WERI-Rb-1 (cell line): ENCODE data around the gene CFTR.

ENCODE experiments used
- DNase-seq: peaks from one replicate; pipeline ENCODE4 v3.0.0-alpha.2; 2020
- H3K27ac ChIP-seq: fragments of 250-450 bp; sonication (Bioruptor Pico); 2 replicates; pipeline ENCODE4 v1.5.1; 2020; ENCODE audit warnings: mild to moderate bottlenecking, moderate library complexity
- H3K27me3 ChIP-seq: fragments of 250-450 bp; sonication (Bioruptor Pico); 2 replicates; pipeline ENCODE4 v1.5.1; 2021; ENCODE audit warnings: mild to moderate bottlenecking, low read depth, moderate library complexity; ENCODE audit not compliant: insufficient read depth, severe bottlenecking
- H3K36me3 ChIP-seq: fragments of 250-450 bp; sonication (Bioruptor Pico); 2 replicates; pipeline ENCODE4 v1.5.1; 2020; ENCODE audit warnings: mild to moderate bottlenecking, moderate library complexity
- H3K4me3 ChIP-seq: 2 replicates; pipeline ENCODE4 v1.5.1; 2011; ENCODE audit warnings: low read depth, mild to moderate bottlenecking, control low read depth, low read length
- H3K9me3 ChIP-seq: fragments of 250-450 bp; sonication (Bioruptor Pico); 2 replicates; pipeline ENCODE4 v1.5.1; 2021; ENCODE audit warnings: mild to moderate bottlenecking, moderate library complexity; ENCODE audit not compliant: severe bottlenecking
- TF ChIP-seq, protein P1 (sequence below): IDR thresholded peaks from 2 replicates; pipeline ENCODE4 v1.5.1; 2011; ENCODE audit warnings: low read depth, mild to moderate bottlenecking, control low read depth, inconsistent platforms, low read length

Gene CFTR

DNA sequence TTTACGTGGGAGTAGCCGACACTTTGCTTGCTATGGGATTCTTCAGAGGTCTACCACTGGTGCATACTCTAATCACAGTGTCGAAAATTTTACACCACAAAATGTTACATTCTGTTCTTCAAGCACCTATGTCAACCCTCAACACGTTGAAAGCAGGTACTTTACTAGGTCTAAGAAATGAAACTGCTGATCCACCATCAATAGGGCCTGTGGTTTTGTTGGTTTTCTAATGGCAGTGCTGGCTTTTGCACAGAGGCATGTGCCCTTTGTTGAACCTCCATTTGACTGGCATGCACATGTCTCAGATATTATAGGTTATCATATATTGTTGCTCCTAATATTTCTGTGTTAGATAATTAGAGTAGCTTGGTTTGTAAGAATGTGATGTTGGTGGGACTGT lies 123.8 kb downstream of the CFTR start:
- peaks cover 15% of the 10 kb centered on the region for H3K27me3 ChIP-seq
- TF ChIP-seq, protein P1, sequence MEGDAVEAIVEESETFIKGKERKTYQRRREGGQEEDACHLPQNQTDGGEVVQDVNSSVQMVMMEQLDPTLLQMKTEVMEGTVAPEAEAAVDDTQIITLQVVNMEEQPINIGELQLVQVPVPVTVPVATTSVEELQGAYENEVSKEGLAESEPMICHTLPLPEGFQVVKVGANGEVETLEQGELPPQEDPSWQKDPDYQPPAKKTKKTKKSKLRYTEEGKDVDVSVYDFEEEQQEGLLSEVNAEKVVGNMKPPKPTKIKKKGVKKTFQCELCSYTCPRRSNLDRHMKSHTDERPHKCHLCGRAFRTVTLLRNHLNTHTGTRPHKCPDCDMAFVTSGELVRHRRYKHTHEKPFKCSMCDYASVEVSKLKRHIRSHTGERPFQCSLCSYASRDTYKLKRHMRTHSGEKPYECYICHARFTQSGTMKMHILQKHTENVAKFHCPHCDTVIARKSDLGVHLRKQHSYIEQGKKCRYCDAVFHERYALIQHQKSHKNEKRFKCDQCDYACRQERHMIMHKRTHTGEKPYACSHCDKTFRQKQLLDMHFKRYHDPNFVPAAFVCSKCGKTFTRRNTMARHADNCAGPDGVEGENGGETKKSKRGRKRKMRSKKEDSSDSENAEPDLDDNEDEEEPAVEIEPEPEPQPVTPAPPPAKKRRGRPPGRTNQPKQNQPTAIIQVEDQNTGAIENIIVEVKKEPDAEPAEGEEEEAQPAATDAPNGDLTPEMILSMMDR = no peak
- H3K4me3 ChIP-seq = no peak overlapping the region
- no peaks in the 10 kb centered on the region for H3K36me3 ChIP-seq
- no peak for DNase-seq
- no peaks in the 10 kb centered on the region for H3K9me3 ChIP-seq
- H3K27ac ChIP-seq = no peak overlapping the region

DNA sequence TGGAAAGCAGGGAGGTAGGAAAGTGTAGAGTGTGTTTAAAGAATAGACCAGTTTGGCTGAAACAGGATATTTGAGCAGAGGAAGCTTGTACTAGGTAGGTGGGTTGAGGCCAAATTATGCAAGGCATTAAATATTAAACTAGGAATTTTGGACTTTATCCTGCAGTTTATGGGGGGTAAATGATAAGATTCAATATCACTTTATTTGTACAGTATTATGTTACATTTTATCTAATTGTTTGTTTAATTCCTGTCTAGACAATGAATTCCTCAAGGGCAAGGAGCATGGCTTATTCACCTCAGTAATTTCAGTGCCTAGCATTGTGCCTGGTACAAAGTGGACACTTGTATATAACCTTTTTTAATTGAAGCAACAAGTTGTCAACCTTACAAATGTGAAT lies 125.9 kb downstream of the CFTR start:
- H3K4me3 ChIP-seq = no peak overlapping the region

DNA sequence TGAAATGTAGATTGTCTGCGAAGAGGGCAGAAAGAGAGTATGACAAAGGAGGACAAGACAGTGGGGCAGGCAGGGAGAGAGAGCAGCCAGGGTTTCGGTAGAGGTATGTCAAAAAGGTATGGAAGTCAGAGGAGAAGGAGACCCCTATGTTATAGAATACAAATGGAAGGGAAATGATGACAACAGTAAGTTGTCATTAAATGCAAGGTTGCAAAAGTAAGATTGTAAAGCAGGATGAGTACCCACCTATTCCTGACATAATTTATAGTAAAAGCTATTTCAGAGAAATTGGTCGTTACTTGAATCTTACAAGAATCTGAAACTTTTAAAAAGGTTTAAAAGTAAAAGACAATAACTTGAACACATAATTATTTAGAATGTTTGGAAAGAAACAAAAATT lies 126.3 kb downstream of the CFTR start:
- peaks cover 15% of the 10 kb centered on the region for H3K27me3 ChIP-seq
- H3K9me3 ChIP-seq = no peaks in the 10 kb centered on the region
- DNase-seq = no peak
- no peaks in the 10 kb centered on the region for H3K36me3 ChIP-seq
- H3K27ac ChIP-seq = no peak overlapping the region
- no peak overlapping the region for H3K4me3 ChIP-seq
- TF ChIP-seq, protein P1 = no peak

More for the DNA sequence above, 125.9 kb downstream of the CFTR start:
- Histone ChIP-seq H3K27ac (no peak overlapping the region), H3K36me3 (no peaks in the 10 kb centered on the region), H3K27me3 (peaks cover 15% of the 10 kb centered on the region), H3K9me3 (no peaks in the 10 kb centered on the region)
- TF ChIP-seq, protein P1 = no peak
- DNase-seq = no peak

DNA sequence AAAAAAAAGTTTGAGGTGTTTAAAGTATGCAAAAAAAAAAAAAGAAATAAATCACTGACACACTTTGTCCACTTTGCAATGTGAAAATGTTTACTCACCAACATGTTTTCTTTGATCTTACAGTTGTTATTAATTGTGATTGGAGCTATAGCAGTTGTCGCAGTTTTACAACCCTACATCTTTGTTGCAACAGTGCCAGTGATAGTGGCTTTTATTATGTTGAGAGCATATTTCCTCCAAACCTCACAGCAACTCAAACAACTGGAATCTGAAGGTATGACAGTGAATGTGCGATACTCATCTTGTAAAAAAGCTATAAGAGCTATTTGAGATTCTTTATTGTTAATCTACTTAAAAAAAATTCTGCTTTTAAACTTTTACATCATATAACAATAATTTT lies 130.6 kb downstream of the CFTR start:
- TF ChIP-seq, protein P1 = no peak
- no peaks in the 10 kb centered on the region for H3K36me3 ChIP-seq
- peaks cover 15% of the 10 kb centered on the region for H3K27me3 ChIP-seq
- no peak overlapping the region for H3K27ac ChIP-seq
- no peak overlapping the region for H3K4me3 ChIP-seq
- DNase-seq = no peak
- H3K9me3 ChIP-seq = no peaks in the 10 kb centered on the region

DNA sequence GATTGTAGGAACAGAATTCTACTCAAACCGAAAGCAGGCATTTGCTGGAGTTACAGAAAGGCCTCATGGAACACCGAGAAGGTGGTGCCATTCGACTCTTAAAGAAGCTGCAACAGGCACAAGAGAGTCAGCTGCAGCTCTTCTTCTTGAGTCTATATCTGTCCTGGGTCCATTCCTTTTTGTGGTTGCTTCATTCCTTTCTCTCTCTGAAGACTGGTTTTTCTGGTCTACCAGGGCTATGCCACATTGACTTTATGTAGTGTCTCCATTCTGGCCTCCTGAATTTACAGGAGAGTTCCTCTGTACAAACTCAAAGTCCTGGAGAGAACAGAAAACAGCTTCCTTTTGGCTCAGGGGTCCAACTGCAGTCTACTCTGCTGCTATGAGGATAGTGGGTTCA lies 132.8 kb downstream of the CFTR start:
- H3K36me3 ChIP-seq = no peaks in the 10 kb centered on the region
- H3K27ac ChIP-seq = no peak overlapping the region
- no peak for DNase-seq
- H3K27me3 ChIP-seq = peaks cover 13% of the 10 kb centered on the region
- H3K4me3 ChIP-seq = no peak overlapping the region
- H3K9me3 ChIP-seq = no peaks in the 10 kb centered on the region
- TF ChIP-seq, protein P1 = no peak

DNA sequence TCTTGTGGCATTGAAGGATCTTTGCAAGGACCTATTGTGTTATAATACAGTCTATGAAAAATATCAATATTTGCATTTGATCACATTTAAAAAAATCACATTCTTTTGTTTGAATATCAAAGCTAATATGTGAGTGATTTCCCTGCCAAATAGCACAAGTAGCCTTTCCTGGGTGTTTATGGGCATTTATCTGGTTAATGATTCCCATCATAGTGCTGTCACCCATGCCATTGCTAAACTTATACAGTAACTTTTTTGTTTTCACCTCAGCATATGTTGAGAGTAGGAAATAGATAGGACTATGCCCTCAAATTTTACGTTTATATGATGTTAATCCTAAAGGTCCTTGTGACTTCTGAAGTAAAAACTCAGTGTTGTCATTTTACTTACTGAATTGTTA lies 136.9 kb downstream of the CFTR start:
- no peak for DNase-seq
- no peak overlapping the region for H3K4me3 ChIP-seq
- H3K9me3 ChIP-seq = no peaks in the 10 kb centered on the region
- H3K27ac ChIP-seq = no peak overlapping the region
- no peaks in the 10 kb centered on the region for H3K36me3 ChIP-seq
- TF ChIP-seq, protein P1 = no peak
- H3K27me3 ChIP-seq = peaks cover 23% of the 10 kb centered on the region
